GM21528 (cell line): ENCODE data around the gene RNASE4.
"Not testable (repeated sequence)": the region's sequence is repeated elsewhere in the genome, so short reads cannot be mapped to it uniquely, and the experiment has no call there.

Experiments used
- ATAC-seq: cut with Tn5 transposase; IDR thresholded peaks from one replicate; pipeline ENCODE4 v1.9.1; 2021; ENCODE audit warnings: mild to moderate bottlenecking, moderate library complexity; ENCODE audit not compliant: unreplicated experiment, low FRiP score

RNASE4 gene

DNA sequence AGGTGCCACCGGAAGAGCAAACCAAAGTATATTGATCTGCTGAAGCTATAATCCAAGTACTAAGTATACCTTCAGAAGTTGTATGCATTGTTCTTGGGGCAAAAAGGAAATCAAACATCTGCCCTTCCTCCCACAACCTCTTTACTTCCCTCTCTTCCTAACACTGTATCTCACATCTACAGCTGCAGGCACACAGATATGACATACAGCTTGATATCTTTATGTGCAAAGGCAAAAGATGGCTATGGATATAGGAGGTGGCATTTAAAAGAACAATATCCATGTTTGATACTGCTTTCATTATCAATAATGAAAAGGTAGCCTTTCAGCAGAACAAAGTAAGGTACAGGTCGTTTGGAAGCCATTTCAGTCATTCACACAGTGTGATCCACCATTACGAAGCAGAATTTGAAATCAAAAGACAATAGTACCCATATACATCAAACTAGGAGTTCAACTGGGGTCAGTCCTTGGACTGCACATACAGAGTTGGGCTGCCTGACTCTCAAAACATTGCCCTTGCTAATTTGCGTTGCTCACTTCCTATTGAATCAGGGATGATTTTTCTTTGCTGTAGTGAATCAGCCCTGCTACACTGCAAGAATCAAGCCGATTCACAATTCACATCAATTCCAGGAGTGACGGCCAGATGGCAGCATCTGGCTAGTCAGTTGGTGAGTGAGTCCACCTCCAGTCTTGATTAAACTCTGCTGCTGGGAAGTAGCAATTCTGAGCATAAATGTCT is 13.1 kb downstream of the RNASE4 start:
- no peak for ATAC-seq

DNA sequence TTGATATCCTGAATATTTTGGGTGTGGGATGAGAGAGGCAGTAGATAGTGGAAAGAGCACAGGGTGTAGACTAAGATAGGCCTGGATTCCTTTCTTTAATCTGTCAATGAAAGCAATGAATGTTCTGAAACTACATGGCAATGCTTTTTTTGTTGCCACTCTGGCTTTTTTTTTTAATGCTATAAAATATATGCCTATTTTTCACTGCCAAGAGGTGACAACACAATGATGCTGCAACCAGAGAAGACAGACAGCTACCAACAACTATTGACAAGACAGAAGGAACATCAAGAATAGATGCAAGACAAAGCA is 13.6 kb downstream of the RNASE4 start:
- ATAC-seq = no peak

DNA sequence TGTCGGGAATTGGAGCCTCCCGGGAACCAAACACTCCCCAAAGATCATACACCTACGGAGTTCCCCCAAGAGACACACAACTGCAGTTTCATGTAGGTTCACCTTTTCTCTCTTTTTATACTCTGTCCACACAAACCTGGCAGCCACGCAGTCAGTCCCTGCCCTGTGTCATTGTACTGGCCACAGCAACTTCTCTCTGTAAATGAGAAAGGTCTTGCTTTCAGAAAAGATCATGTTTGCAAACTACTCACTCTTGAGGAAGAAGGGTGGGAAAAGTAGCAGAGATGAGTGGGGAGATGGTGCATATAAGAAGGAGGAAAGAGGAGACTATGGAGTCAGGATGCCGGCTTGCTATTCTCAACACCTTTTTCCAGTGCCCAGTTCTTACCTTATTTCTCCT is 14.6 kb downstream of the RNASE4 start:
- no peak for ATAC-seq

DNA sequence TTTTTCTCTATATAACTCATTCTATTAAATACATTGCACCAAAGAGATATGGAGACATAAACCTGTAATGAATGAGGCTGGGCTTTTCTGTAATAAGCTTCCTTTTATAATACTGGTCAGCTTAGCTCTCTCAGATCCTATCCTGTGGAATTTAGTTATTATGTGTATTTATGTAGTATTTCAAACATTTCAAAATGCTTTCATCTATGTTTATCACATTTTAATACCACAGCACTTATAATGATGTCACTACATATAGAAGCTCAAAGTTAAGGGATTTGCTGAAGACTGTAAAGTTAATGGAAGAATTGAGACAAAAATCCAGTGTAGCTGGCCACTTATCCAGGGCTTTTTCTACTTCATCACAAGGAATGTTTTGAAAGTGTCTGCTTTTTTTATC is 15.6 kb downstream of the RNASE4 start:
- no peak for ATAC-seq

DNA sequence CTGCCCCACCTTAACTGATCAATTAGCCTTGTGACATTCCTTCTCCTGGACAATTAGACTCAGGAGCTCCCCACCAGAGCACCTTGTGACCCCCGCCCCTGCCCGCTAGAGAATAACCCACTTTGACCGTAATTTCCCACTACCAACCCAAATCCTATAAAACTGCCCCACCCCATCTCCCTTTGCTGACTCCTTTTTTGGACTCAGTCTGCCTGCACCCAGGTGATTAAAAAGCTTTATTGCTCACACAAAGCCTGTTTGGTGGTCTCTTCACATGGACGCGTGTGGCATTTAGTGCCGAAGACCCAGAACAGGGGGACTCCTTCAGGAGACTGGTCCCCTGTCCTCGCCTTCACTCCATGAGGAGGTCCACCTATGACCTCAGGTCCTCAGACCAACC is 16.6 kb downstream of the RNASE4 start:
- ATAC-seq = not testable (repeated sequence)

DNA sequence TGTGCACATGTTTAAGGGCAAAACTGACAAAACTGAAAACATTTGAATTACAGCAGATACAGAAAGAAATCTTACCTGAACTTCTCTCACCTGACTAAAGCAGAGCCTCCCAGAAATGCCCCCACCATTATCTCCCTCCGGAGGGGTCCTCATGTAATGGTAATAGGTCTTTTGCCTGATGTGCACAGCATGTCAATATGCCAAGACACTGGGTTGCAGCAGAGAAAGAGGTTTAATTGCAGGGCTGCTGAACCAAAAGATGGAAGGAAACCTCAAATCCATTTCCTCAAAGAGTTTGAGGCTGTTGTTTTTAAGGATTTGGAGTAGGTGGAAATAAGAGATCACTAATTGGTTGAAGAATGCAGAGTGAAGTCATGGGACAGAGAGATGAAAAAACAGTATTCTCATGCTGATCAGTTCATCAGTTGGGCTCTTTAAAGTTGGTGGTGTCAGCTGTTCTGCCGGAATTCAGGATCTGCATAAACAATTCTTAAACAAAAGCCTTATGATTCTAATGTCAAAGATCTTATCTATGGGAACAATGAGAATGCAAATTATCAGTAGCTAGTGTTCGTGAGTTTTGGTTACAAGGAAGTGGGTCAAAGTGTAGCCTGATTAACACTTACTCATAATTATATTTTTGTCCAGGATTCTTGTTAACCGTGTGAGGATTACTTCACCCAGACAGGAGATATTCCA is 22.4 kb downstream of the RNASE4 start:
- ATAC-seq = no peak

DNA sequence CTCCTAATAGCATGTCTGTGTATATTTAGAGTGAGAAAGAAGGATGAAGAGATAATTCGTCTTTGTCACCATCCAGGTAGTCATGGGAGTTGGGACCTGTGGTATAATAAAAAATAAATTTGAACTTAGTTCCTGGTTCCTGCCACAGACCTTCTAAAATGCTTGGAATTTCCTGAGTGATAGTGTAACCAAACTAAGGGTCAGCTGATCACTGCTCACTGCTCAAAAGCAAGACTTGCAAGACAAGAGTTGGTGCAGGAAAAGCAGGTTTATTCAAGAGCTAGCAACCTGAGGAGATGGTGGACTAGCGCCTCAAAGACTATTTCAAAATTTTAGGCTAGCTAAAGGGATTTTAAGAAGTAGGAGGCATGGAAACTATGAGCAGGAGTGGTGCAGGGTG is 23.3 kb downstream of the RNASE4 start:
- no peak for ATAC-seq

DNA sequence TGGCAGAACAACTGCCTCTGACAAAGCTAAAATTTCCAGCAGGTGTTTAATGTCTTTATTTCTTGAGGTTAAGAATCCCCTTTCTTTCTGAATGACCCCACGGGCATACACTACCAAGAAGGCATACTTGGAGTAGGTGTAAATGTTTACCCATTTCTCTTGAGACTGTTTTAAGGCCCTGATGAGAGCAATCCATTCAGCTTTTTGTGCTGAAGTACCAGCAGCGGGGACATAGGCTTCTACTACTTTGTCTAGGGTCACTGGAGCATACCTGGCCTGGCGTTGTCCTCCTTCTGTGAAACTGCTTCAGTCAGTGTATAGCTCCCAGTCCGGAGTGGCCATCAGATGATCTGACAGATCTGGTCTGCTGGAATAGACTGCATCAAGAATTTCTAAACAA is 26.9 kb downstream of the RNASE4 start:
- ATAC-seq = no peak

DNA sequence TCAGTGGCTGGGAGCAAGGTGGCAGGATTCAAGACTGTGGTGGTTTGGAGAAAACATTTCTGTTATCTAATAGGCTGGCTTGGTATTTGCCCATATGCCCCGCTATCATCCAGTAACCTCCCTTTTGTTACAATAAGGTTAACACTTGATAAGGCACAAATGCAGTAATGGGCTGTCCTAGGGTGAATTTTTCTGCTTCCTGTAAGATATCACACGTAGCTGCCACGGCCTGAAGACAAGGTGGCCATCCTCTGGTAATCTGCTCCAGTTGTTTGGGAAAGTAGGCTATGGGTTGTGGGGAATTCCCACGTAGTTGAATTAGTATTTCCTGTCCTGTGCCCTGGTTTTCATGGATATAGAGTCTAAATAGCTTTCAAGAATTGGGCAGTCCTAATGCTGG is 27.3 kb downstream of the RNASE4 start:
- no peak for ATAC-seq

DNA sequence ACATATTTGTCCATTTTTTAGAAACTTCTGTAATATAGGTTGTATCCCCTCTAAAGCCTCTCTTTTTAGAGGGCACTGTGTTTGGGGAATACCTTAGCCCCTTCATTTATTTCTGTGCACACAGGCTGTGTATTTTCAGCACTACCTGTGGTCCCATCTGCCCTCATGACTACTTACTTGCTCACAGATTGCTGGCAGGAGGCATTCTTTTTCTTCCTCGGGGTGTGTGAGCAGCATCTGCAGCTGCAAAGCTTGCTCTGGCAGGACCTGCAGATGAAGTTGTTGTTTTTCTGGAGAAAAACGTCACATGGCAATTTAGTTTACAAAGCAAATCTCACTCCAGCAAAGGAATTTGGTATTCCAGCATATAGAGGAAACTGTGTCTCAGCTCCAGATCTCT is 28.5 kb downstream of the RNASE4 start:
- no peak for ATAC-seq

DNA sequence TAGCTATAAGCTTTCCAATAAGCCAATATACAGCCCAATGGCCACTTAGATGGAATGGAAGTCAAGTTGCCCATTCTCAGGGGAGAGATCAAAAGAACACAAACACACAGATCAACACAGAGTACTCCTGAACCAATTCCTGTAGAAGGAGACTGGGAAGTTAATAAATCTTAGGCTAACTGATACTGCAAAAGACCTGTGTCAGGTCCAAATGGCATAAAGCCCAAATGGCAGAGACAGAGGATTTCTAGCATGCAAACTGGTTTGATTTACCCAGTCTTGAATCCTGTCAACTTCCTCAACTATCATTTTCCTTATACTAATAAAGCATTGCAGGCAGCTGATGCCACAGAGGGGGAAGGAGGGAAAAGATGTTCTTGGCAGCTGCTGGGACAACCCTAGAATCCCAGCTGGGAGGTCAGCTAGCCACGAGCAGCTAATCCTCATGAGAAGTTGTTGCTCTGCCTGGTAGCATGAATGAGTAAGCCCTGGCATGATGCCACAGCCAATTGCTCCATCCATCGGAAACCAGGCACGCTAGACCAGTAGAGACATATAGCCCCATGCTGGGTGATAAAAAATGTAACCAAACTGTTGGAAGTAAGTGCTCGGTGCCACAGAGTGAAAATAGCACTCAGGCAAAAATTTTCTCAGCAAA is 30.4 kb downstream of the RNASE4 start:
- no peak for ATAC-seq

DNA sequence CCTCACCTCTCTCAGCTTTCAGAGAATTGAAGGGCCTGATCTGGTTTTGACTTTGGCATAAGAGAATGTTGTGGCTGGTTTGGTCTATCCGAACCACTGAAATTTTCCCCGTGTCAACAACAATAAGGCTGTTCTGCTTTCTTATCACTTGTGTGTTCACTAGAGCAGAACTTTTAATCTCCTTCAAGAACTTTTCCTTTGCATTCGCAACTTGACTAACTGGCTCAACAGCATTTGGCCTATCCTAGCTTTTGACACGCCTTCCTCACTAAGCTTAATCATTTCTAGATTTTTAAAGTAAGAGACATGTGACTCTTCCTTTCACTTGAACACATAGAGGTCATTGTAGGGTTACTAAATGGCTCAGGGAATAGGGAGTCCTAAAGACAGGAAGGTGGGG is 35.4 kb downstream of the RNASE4 start:
- ATAC-seq = no peak

DNA sequence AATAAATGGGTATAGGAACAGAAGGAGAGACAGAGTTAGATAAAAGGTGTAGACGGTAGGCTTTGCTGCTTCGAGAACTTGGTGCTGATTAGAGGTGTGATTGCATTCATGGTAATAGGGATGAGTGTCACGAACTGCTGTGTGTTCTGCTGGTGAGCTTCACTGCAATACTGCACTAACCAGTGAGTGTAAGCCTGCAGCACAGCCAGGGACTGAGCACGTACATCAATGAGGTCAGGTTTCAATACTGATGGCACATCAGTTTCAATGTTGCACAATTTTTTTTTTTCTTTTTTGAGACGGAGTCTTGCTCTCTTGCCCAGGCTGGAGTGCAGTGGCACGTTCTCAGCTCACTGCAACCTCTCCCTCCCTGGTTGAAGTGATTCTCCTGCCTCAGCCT is 36.4 kb downstream of the RNASE4 start:
- ATAC-seq = no peak

DNA sequence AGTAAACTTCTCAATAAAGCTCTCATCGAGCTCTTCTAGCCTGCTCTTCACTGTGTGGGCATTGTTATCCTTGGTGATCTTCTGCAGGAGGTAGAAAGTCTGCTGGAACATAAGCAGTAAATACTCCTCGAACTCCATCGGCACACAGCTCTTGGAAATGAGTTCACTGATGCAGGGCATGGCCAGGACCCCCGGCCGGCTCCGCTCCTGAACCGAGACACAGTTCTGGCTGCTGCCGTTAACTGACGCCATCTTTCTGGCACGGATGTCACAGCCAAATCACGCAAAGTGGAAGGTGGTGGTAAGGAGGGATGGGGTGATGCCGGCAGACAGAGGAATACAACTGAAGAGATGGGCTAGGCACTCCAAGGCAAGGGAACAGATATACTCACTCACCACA is 37.7 kb downstream of the RNASE4 start:
- no peak for ATAC-seq

DNA sequence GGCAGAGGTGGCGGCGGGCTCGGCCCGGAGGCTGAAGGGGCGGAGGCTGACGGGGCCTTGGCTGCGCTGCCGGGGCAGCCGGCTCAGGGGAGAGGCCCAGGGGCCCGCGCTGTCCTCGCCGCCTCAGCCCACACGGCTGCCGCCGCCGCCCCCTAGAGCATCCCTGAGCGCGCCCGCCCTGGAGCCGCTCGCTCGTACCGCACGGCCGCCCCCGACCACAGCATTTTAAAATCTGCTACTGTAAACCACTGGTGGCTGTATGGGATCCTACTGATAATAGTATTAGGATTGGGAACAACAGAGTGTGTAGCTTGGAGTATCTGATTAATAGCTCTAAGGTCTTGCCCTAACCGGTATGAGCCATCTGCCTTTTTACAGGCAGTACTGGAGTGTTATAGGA is 39.1 kb downstream of the RNASE4 start:
- no peak for ATAC-seq

DNA sequence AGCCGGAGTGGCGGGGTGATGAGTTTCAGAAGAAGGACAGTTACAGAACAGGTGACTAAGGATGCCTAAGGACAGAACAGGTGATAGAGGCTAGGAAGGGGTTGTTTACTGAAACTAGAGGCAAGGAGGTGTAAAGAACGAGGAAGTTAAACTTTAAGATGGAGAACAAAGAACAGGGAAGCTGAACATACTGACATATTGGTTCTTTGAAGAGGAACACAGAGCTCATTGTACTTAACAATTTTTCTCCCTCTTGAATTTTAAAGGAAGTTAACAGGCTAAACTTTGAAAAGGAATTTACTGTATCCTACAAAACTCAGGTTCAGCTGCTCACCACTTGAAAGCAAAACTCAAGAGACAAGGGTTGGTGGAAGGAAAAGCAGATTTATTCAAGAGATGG is 41.8 kb downstream of the RNASE4 start:
- ATAC-seq = not testable (repeated sequence)

DNA sequence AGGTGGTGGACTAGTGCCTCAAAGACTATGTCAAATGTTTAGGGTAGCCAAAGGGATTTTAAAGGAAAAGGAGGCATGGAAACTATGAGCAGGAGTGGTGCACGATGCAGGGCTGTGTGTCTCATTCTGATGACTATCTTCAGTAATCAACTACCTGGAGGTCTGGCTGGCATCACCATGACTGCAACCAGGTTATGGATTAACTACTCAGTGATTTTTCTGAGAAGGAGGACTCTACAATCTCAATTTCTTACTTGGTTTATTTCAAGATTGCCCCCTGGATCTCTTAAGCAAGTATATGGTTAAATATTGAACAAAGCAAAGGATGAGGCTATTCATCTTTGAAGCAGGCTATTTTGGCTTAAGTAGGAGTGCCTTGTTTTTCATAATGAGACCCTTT is 42.2 kb downstream of the RNASE4 start:
- no peak for ATAC-seq

DNA sequence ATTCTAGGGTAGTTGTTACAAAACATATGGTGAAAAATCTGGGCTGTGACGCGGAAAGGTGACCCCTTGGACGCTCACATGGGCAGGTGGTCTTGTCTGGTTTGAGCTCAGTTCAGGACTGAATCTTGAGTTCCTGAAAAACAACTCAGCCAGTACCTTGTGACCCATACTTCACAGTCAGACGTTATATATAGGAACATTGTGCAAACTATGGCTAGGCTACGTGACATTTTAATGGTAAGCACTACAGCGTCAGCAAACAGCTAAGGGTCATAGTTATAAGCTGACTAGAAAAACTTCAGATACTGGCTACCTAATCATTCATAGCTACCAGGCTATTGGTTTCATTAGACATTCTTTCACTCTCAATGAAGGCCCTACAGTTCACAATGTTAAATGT is 46.5 kb downstream of the RNASE4 start:
- no peak for ATAC-seq

DNA sequence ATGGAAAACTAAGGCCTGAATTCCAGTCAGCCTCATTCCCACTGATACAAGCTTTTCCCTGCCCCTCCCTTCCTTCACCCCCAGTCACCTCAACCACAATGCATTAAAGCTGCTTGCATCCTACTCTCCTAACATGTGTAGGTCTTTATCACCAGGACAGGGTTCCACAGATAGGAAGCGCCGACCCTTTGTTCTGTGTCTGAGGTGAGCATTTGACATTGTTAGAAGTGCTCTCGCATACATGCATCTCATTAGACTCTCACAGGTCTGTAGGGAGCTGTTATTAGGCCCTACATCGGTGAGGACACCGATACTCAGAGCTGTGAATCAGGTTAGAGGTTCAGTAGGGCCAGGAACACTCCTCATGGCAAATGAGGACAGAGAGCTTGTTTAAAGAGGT is 48.1 kb downstream of the RNASE4 start:
- no peak for ATAC-seq

DNA sequence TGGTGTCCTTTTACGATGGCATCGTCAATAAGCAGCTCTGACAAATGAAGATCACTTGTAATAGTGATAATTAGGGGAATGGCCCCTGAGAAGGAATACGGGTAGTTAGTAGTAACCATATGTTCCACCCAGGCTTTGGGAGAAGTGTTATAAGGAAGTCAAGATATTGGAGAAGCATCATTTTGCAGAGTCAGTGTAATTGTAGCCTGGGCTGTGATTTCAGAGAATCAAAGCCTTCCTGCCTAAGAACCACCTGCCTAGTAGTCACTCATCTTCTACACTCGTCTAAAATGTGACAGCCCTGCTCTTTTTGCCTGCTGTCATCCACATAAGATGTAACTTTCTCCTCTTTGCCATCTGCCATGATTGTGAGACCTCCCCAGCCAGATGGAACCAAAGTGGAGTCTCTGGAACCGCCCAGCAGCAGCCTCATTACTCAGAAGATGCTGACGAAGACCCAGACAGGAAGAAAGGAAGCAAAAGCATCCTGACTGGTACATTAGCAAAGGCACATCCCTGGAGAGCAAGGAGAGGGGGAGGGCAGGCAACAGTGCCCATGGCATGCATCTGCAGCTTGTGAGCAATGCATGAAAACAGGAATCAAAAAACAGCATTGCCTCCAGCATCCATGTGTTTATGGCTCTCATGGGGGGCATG is 48.7 kb downstream of the RNASE4 start:
- ATAC-seq = no peak

DNA sequence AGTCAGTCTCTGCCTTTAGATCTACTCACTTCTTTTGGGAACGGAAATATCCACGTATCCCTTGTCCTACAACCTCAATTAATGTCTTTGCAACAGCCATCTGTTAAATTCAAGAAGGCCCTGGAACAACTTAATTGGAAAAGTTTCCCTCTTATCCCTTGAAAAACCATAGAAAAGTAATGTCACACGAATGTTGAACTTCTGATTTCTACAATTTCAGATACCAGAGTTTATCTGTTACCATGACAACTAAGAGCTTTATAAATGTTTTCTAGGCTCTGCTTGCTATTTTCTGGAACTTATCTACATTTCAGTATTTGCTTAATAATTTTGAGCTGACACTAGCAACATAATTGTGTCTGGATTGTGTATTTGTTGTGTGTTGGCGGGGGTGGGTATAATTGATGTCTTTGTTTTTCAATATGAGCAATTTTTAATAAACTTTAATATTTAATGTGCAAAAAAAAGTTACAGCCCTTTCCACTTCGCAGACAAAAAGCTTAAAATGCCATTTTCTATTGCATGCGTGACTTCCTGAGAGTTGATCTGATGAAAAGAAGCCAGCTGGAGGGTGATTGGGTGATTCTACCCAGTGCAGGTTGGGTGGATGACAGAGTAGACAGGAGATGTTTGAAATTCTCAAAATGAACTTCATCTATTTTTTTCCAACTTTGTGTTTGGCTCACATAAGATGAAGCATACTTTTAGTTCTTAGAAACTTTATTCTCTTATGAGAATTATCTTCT is 49.5 kb downstream of the RNASE4 start:
- no peak for ATAC-seq
